Activated CD8-positive, alpha-beta T cell treated with anti-CD3 and anti-CD28 coated beads, Interleukin-2, amount 10 ng/mL, durations not matched to agents 7 days and 5 days (primary cell): ENCODE measurements around the gene PLCL1. TPM values are rescaled to one million over a fixed set of nuclear protein-coding genes. Genes with fewer than 3 reads are reported as not detected.

Experiments
- ATAC-seq: fragments of 150-1000 bp; cut with Tn5 transposase; one replicate; pipeline ENCODE4 v1.10.0; 2021; ENCODE audit warnings: moderate library complexity
- CTCF ChIA-PET: fragments of 350-600 bp; sonication (Branson Sonifier 250); formaldehyde crosslinking; loops from one replicate; lab custom pipeline; 2021; ENCODE audit warnings: antibody characterized with exemption; lab: Charles Lee
- POLR2A ChIA-PET: fragments of 350-600 bp; sonication (Branson Sonifier 250); formaldehyde crosslinking; loops from one replicate; lab custom pipeline; 2021; ENCODE audit warnings: antibody characterized with exemption; lab: Charles Lee
- DNase-seq: peaks from one replicate; pipeline ENCODE4 v3.0.0-alpha.2; 2020
- H3K27ac Mint-ChIP-seq: one replicate; pipeline ENCODE4 v1.8.0; 2021; ENCODE audit warnings: mild to moderate bottlenecking, mixed read lengths
- H3K27me3 Mint-ChIP-seq: one replicate; pipeline ENCODE4 v1.8.0; 2021; ENCODE audit warnings: low read depth, mixed read lengths
- H3K36me3 Mint-ChIP-seq: one replicate; pipeline ENCODE4 v1.8.0; 2021; ENCODE audit warnings: low read depth, mixed read lengths
- H3K4me1 Mint-ChIP-seq: one replicate; pipeline ENCODE4 v1.8.0; 2021; ENCODE audit warnings: low read depth, mixed read lengths
- H3K4me3 Mint-ChIP-seq: one replicate; pipeline ENCODE4 v1.8.0; 2021; ENCODE audit warnings: mild to moderate bottlenecking, mixed read lengths
- H3K9me3 Mint-ChIP-seq: one replicate; pipeline ENCODE4 v1.8.0; 2022; ENCODE audit warnings: mixed read lengths; ENCODE audit not compliant: insufficient read depth
- total RNA-seq, 2 experiments: library from RNA; stranded (reverse); gene quantifications; one replicate each; pipeline ENCODE4 v1.2.3, GENCODE V29; 2021

Gene PLCL1
- total RNA-seq, 2 experiments from 2014 or later, result 0.08 to 0.18 TPM

DNA sequence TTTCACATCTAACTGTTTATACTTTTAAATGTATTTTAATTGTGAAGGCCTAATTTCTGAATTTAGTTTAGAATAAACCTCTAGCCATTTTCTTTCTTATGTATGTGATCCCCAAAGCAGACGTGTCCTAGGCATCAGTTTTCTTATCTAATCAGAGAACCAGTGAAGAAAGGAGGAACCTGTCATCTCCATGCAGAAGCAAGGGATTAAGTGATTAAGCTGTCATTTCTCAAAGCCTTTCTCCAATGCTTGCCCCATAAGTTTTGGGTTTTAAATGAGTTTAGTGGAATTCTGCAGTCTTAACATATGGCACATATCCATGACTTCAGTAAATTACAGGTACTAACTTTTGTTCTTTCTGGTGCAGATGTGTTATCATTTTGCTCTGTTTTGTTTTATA lies 190.4 kb downstream of the PLCL1 start:
- H3K36me3 Mint-ChIP-seq, result no peaks in the 10 kb centered on the region
- H3K4me1 Mint-ChIP-seq, result no peaks in the 10 kb centered on the region
- ChIA-PET CTCF (no interaction called here), POLR2A (no interaction called here)
- no peak for ATAC-seq
- no peaks in the 10 kb centered on the region for H3K9me3 Mint-ChIP-seq
- no peak overlapping the region for H3K4me3 Mint-ChIP-seq
- DNase-seq, result no peak
- no peaks in the 10 kb centered on the region for H3K27me3 Mint-ChIP-seq
- no peak overlapping the region for H3K27ac Mint-ChIP-seq

DNA sequence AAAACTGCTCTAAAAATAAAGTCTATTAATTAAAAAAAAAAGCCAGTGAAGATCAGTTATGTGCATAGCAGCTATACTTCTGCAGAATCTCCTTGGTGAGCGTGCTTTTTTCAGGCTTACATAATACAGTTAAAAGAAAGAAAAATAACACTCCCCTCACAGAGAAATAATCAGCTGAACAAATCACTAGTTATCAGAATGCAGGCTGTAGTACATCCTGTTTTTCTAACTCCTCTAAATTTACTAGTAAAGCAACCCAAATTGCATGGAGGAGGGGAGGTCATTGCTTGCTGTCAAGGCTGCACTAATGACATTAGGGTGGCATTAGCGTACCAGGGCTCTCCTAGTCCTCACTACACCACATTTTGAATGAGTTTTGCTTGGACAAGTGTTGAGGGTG lies 192.2 kb downstream of the PLCL1 start:
- ChIA-PET POLR2A (no interaction called here), CTCF (interaction anchor here (1.1 kb wide), 1 partner anchor 9 kb away, joined by 3 read pairs; no protein-coding TSS in a partner anchor)
- no peaks in the 10 kb centered on the region for H3K36me3 Mint-ChIP-seq
- DNase-seq (no peak), ATAC-seq (no peak)
- no peaks in the 10 kb centered on the region for H3K27me3 Mint-ChIP-seq
- no peak overlapping the region for H3K4me3 Mint-ChIP-seq
- H3K27ac Mint-ChIP-seq, result no peak overlapping the region
- no peaks in the 10 kb centered on the region for H3K9me3 Mint-ChIP-seq
- H3K4me1 Mint-ChIP-seq, result no peaks in the 10 kb centered on the region

DNA sequence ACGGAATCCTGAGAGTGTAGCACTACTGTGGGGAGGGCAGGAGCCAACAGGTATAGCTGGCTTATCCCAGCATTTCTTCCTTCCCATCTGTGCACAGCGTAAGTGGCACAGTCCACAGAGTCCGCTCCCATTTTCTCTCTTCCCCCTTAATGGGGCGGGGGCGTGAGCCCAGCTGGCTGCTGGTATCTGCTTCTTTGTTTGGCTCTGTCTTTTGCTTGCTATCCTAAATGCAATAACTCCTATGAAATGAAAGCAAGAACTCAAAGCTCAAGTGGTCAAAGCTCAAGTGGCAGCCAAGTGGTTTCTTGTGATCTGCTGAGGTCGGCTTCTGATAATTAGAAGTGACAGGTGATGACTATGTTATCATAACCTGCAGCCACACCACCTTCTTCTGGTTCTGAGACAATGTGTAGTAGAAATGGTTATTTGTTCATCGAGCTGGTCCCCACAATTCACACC lies 192.7 kb downstream of the PLCL1 start:
- no peaks in the 10 kb centered on the region for H3K4me1 Mint-ChIP-seq
- POLR2A ChIA-PET, result no interaction called here
- no peaks in the 10 kb centered on the region for H3K9me3 Mint-ChIP-seq
- ATAC-seq (no peak), DNase-seq (no peak)
- no peaks in the 10 kb centered on the region for H3K27me3 Mint-ChIP-seq
- CTCF ChIA-PET, result interaction anchor here (1.1 kb wide), 1 partner anchor 9 kb away, joined by 3 read pairs; no protein-coding TSS in a partner anchor
- H3K4me3 Mint-ChIP-seq, result no peak overlapping the region
- H3K27ac Mint-ChIP-seq, result no peak overlapping the region
- no peaks in the 10 kb centered on the region for H3K36me3 Mint-ChIP-seq

DNA sequence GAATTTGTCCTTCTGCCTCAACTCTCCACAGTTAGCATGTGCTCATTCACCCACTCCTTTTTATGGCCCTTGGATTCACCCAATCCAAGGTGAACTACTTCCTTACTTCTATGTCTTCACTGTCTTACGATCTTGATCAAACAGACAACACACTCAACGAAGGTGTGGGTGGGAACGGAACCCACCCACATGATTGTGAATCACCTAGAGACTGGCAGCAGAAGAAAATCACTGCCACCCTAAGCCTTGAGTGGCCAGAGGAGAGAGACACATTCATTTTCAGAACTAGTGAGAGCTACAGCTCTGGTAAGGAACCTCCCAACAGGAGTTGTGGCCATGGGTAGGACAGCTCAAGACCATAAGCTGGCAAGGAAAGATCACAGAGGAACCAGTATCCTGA lies 194.3 kb downstream of the PLCL1 start:
- POLR2A ChIA-PET, result no interaction called here
- no peak for ATAC-seq
- DNase-seq, result no peak
- Mint-ChIP-seq H3K9me3 (no peaks in the 10 kb centered on the region), H3K4me3 (no peak overlapping the region), H3K36me3 (no peaks in the 10 kb centered on the region), H3K4me1 (no peaks in the 10 kb centered on the region), H3K27me3 (no peaks in the 10 kb centered on the region), H3K27ac (no peak overlapping the region)
- CTCF ChIA-PET, result no interaction called here

DNA sequence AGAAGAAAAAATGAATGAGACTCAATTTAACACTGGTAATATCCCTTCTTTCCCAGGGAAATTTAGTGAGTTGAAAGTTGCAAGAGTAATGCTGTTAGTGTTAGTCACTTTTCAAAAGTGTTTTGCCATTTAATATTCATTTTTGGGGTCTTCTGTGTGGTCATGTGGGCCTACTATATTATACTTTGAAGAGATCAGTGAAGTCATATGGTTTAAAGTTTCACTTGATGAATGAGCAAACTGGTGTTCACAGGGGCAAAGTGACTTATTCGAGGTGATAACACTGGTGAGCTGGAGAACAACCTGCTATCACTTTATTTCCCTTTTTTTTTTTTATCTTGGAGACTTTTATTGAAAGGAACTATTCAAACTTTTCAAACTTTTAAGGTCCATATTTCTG lies 196.0 kb downstream of the PLCL1 start:
- H3K27me3 Mint-ChIP-seq, result no peaks in the 10 kb centered on the region
- POLR2A ChIA-PET, result no interaction called here
- no peaks in the 10 kb centered on the region for H3K9me3 Mint-ChIP-seq
- no peak overlapping the region for H3K4me3 Mint-ChIP-seq
- peaks cover 3% of the 10 kb centered on the region for H3K4me1 Mint-ChIP-seq
- CTCF ChIA-PET, result no interaction called here
- no peaks in the 10 kb centered on the region for H3K36me3 Mint-ChIP-seq
- no peak overlapping the region for H3K27ac Mint-ChIP-seq
- DNase-seq (no peak), ATAC-seq (no peak)

DNA sequence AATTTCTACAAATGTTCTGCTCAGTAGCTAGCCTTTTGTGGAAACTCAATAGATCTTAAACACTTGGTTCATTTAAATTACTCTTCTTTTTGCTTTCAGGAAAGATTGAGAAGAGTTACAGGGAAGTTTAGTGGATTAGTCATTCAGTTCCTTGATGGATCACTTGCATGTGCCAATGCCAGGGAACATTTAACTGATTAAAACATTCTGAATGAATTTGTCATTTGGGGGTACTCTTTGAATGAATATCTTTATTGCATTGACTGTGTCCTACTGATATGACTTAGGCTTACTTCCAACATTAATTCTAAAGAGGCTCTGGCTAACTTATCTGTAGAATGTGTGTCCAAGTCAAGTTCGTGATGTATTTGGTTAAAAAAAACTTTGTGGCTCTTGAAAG lies 199.8 kb downstream of the PLCL1 start:
- ChIA-PET POLR2A (no interaction called here), CTCF (no interaction called here)
- DNase-seq, result no peak
- Mint-ChIP-seq H3K27ac (no peak overlapping the region), H3K9me3 (no peaks in the 10 kb centered on the region), H3K4me3 (no peak overlapping the region), H3K4me1 (peaks cover 5% of the 10 kb centered on the region), H3K36me3 (no peaks in the 10 kb centered on the region), H3K27me3 (no peaks in the 10 kb centered on the region)
- ATAC-seq, result no peak

DNA sequence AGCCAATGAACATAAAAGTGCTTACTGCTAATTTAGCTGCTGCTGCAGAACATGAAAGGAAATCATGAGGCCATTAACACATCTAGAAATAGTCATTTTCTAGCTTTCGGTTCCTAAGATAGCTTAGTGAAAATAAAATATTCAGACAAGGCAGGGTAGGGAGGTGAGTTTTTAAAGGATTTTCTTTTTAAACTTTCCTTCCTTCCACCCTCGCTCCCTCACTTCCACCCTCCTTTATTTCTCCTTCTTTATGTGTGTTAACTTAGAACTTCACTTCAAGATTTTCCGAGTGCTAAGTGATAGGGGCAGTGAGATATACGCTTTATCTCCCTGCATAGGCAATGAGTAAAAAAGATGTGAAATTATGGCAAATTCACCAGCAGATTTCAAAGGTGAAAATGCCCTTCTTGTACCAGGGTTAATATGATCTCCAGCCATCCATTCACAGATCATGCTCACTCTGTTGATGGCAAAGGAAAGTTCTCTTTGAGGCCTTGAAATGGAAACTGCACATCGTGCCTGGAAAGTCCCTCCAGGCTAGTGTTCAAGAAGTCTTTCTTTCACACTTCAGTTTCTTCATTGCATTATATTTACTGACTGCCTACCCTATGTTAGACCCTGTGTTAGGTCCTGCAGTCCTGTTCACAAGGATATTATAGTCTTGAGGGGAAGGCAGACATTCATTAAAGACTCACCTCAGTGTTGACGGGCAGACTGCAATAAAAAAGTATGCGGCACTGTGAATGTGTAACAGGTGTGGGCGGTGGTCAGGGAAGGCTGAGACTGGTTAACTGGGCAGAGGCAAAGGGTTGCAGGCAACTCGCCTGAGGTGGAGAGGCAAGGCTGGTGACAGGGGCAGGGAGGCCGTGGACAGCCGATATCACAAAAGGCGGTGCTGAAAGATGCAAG lies 200.8 kb downstream of the PLCL1 start:
- Mint-ChIP-seq H3K27ac (no peak overlapping the region), H3K27me3 (no peaks in the 10 kb centered on the region), H3K4me3 (no peak overlapping the region), H3K4me1 (peaks cover 5% of the 10 kb centered on the region), H3K9me3 (no peaks in the 10 kb centered on the region), H3K36me3 (no peaks in the 10 kb centered on the region)
- ATAC-seq, result no peak
- DNase-seq, result no peak
- CTCF ChIA-PET, result no interaction called here
- POLR2A ChIA-PET, result no interaction called here

DNA sequence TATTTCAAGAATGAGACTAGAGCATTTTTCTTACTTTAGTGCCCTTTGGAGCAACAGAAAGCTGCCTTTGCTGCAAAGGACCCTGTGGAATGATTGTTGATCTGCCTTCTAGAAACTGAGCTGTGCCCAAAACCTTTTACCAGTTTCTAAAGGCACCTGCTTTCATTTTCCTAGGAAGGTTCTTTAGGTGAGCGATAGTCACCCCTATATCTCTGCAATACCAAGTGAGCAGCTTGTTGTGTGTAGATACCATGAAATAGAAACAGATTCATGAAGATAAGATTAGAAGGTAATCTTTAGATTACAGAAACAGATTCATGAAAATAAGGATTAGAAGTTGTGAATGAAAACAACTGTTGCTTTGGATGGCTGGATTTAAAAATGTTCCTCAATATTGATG lies 202.3 kb downstream of the PLCL1 start:
- Mint-ChIP-seq H3K36me3 (no peaks in the 10 kb centered on the region), H3K27me3 (no peaks in the 10 kb centered on the region), H3K9me3 (peaks cover 8% of the 10 kb centered on the region), H3K4me3 (no peak overlapping the region), H3K27ac (no peak overlapping the region), H3K4me1 (peaks cover 5% of the 10 kb centered on the region)
- CTCF ChIA-PET, result no interaction called here
- POLR2A ChIA-PET, result no interaction called here
- DNase-seq (no peak), ATAC-seq (no peak)

DNA sequence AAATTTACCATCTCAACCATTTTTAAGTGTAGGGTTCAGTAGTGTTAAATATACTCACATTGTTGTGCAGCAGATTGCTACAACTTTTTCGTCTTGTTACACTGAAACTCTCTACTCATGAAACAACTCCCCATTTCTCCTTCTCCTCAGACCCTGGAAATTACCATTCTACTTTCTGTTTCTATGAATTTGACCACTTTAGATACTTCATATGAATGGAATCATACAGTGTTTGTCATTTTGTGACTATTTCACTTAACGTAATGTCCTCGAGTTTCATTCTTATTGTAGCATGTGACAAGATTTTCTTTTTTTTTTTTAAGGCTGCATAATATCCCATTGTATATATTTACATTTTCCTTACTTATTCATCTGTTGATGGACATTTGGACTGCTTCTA lies 203.8 kb downstream of the PLCL1 start:
- CTCF ChIA-PET, result no interaction called here
- no peaks in the 10 kb centered on the region for H3K27me3 Mint-ChIP-seq
- peaks cover 5% of the 10 kb centered on the region for H3K4me1 Mint-ChIP-seq
- H3K9me3 Mint-ChIP-seq, result peaks cover 8% of the 10 kb centered on the region
- H3K36me3 Mint-ChIP-seq, result no peaks in the 10 kb centered on the region
- DNase-seq (no peak), ATAC-seq (no peak)
- POLR2A ChIA-PET, result no interaction called here
- H3K4me3 Mint-ChIP-seq, result no peak overlapping the region
- H3K27ac Mint-ChIP-seq, result no peak overlapping the region

DNA sequence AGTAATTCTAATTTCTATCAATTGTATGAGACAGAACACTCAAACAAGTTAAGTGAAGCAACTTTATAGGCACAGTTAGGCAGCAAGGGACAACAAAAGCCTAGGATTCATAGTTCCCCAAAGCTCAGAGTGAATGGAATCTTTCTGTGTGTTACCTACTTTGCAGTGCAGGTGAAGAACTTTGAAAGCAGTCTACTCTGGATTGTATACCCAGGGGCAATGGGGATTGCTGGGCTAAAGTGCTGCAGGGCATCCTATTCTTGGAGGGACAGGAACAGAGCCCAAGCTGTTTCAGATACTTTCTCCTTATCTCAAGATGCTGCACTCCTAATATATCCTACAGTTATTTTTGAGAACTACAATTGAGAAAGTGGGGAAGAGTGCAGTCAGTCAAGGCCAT lies 207.6 kb downstream of the PLCL1 start:
- POLR2A ChIA-PET, result no interaction called here
- Mint-ChIP-seq H3K9me3 (peaks cover 8% of the 10 kb centered on the region), H3K4me3 (no peak overlapping the region), H3K27me3 (no peaks in the 10 kb centered on the region), H3K27ac (no peak overlapping the region), H3K4me1 (peaks cover 2% of the 10 kb centered on the region), H3K36me3 (no peaks in the 10 kb centered on the region)
- DNase-seq (no peak), ATAC-seq (no peak)
- CTCF ChIA-PET, result no interaction called here

DNA sequence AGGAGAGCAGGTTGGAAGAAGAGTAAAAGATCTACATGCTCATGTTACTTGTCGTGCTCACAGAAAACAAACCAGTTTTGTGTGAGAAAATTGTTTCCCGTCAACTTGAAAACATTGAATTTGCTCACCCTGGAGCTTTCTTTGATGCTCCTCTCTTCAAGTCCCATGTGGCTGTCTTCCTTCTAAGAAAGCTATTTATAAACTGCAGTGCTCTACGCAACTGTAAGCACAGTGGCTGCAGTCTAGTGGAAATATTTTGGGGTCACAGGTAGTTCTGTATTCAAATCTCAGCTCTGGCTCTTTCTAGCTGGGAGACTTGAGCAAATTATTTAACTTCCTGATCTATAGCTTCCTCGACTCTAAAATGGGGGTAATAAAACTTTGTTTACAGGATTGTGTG lies 211.8 kb downstream of the PLCL1 start:
- Mint-ChIP-seq H3K36me3 (no peaks in the 10 kb centered on the region), H3K27me3 (no peaks in the 10 kb centered on the region), H3K27ac (no peak overlapping the region), H3K4me3 (no peak overlapping the region), H3K4me1 (peaks cover 2% of the 10 kb centered on the region), H3K9me3 (peaks cover 2% of the 10 kb centered on the region)
- DNase-seq (no peak), ATAC-seq (no peak)
- CTCF ChIA-PET, result no interaction called here
- POLR2A ChIA-PET, result no interaction called here

DNA sequence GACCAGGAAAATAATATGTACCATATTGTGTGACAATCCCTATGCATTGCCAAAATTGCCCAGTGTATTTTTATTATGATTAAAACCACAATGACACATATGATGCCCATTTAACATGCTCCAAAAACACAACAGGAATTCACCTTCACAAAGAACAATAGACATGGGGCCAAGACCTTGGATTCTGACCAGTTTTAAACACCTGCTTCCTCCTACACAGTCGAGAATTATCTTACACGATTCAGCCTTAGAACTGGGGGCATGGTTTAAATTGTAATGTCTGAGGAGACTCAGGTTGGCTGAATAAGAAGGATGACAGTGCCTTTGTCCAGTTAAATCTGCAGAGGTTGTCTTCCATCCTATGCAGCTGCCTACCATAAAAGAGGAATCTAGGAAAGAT lies 212.7 kb downstream of the PLCL1 start:
- DNase-seq (no peak), ATAC-seq (no peak)
- H3K27ac Mint-ChIP-seq, result no peak overlapping the region
- no peaks in the 10 kb centered on the region for H3K9me3 Mint-ChIP-seq
- ChIA-PET POLR2A (no interaction called here), CTCF (no interaction called here)
- no peaks in the 10 kb centered on the region for H3K27me3 Mint-ChIP-seq
- H3K36me3 Mint-ChIP-seq, result no peaks in the 10 kb centered on the region
- no peak overlapping the region for H3K4me3 Mint-ChIP-seq
- H3K4me1 Mint-ChIP-seq, result peaks cover 2% of the 10 kb centered on the region
